C4-2B (cell line): Measurements from ENCODE around the gene LRRC15.

ENCODE experiments used
- CTCF ChIP-seq: fragments of 450-650 bp; conservative IDR thresholded peaks from 2 replicates; pipeline ENCODE4 v1.5.1; 2017; ENCODE audit warnings: mild to moderate bottlenecking
- ZFX ChIP-seq: fragments of 450-650 bp; IDR thresholded peaks from 2 replicates; pipeline ENCODE4 v1.6.1; 2017

DNA sequence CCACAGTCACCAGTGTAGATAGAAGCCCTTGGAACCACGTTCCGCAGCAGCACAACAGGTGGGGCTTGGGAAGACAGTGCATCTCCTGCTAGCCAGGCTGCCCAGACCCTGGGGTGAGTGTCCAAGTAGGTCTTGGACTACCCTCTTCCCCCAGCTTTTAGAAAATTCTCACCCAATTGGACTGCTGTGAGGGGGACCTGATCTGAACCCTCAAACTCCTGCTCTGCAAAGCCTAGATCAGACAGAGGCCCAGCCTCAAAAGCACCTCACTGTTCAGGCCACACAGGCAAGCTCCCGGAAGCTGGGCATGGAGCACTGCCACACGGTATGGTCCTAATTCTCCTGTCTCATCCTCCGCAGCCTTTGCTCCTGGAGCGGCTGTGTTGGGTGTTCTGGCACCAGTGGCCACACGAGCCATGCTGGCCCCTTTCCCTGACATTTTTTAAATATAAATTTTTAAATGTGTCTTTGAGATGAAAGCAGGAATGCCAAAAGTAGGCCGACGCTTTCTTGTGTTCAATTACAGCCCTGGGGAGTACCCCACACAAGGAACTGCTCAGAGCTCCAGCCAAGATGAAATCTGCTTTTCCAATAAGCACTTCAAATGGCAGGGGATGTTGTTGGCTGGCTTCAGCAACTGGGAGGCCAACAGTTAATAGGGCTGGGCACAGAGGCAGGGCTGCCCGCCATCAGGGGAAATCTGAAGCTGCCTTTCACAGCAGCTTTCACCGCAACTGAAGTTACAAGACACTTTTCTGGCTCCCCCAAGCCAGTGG is 59.3 kb downstream of the LRRC15 start:
- TF ChIP-seq CTCF = no peak
- TF ChIP-seq ZFX = no peak
